Measurements from ENCODE around the gene G2E3.
"Not testable (repeated sequence)": the region's sequence is repeated elsewhere in the genome, so short reads cannot be mapped to it uniquely, and the experiment has no call there.

The G2E3 gene

GRCh38 chr14:30558675-30559555, at the start of gene G2E3:
TSS of gene G2E3 (plus strand) at chr14:30559158. CDS start at chr14:30581080, 21,922 bp downstream.
- DNase-seq: peak; percentile 82

- no peak for DNase-seq
These were observed 41.2 kb upstream of the G2E3 start for GRCh38 chr14:30517737-30518136.

GRCh38 chr14:30518867-30519560, 39.9 kb upstream of the G2E3 start:
- DNase-seq: peak; percentile 87

- no peak for DNase-seq
These were observed 39.0 kb upstream of the G2E3 start for GRCh38 chr14:30519961-30520360.

- peak; percentile 83 for DNase-seq
These were observed 38.4 kb upstream of the G2E3 start for GRCh38 chr14:30520536-30520935.

GRCh38 chr14:30521899-30522736, 36.8 kb upstream of the G2E3 start:
- peak; percentile 59 for DNase-seq

- no peak for DNase-seq
These were observed 33.1 kb upstream of the G2E3 start for GRCh38 chr14:30525833-30526232.

- no peak for DNase-seq
These were observed 31.8 kb upstream of the G2E3 start for GRCh38 chr14:30527196-30527595.

GRCh38 chr14:30528119-30528518, 30.8 kb upstream of the G2E3 start:
- no peak for DNase-seq

GRCh38 chr14:30528778-30529642, 29.9 kb upstream of the G2E3 start:
- DNase-seq: no peak

GRCh38 chr14:30532264-30532663, 26.7 kb upstream of the G2E3 start:
- no peak for DNase-seq

- DNase-seq: no peak
These were observed 25.8 kb upstream of the G2E3 start for GRCh38 chr14:30533126-30533525.

GRCh38 chr14:30541318-30541717, 17.6 kb upstream of the G2E3 start:
- DNase-seq: no peak

GRCh38 chr14:30546735-30547134, 12.2 kb upstream of the G2E3 start:
- DNase-seq: not testable (repeated sequence)

GRCh38 chr14:30547388-30548048, 11.4 kb upstream of the G2E3 start:
- DNase-seq: no peak

GRCh38 chr14:30550335-30550734, 8.6 kb upstream of the G2E3 start:
- no peak for DNase-seq

- no peak for DNase-seq
These were observed 7.5 kb upstream of the G2E3 start for GRCh38 chr14:30551460-30551859.

- DNase-seq: no peak
These were observed 5.5 kb upstream of the G2E3 start for GRCh38 chr14:30553311-30553989.

- DNase-seq: no peak
These were observed 640 bp upstream of the G2E3 start for GRCh38 chr14:30558362-30558674.

GRCh38 chr14:30559638-30560091, 707 bp downstream of the G2E3 start:
- DNase-seq: no peak

- DNase-seq: no peak
These were observed 1.6 kb downstream of the G2E3 start for GRCh38 chr14:30560581-30560980.
